DND-41 (cell line): ENCODE measurements around the gene ZKSCAN3.

Experiments used
- ATAC-seq: fragments of 200-7000 bp; cut with Tn5 transposase; 3 replicates; pipeline ENCODE4 v1.9.1; 2021; ENCODE audit warnings: low read depth; ENCODE audit not compliant: insufficient read depth
- DNase-seq: peaks from one replicate; pipeline ENCODE4 v3.0.0-alpha.2; 2020
- H2AFZ ChIP-seq: 2 replicates; pipeline ENCODE4 v1.6.0; 2012; ENCODE audit warnings: low read depth, low read length
- H3K27ac ChIP-seq: 2 replicates; pipeline ENCODE4 v1.5.1; 2012; ENCODE audit warnings: low read length, inconsistent platforms
- H3K27me3 ChIP-seq: fragments of 200-600 bp; sonication (generic); 2 replicates; pipeline ENCODE4 v1.6.0; 2012; ENCODE audit warnings: low read length, mild to moderate bottlenecking, inconsistent platforms; ENCODE audit not compliant: insufficient read depth, poor library complexity
- H3K36me3 ChIP-seq: 2 replicates; pipeline ENCODE4 v1.5.1; 2012; ENCODE audit warnings: low read length, inconsistent platforms; ENCODE audit not compliant: insufficient read depth
- H3K4me1 ChIP-seq: 2 replicates; pipeline ENCODE4 v1.5.1; 2012; ENCODE audit warnings: mild to moderate bottlenecking, low read length; ENCODE audit not compliant: insufficient read depth
- H3K4me2 ChIP-seq: 2 replicates; pipeline ENCODE4 v1.6.0; 2012; ENCODE audit warnings: mild to moderate bottlenecking, moderate library complexity, low read length, inconsistent platforms; ENCODE audit not compliant: insufficient read depth
- H3K4me3 ChIP-seq, 2 experiments: fragments of 200-600 bp in 1 of 2; shearing (Covaris generic) in 1 of 2; 2 replicates each; pipeline ENCODE4 v1.5.1; 2012 to 2016; ENCODE audit warnings: inconsistent platforms in 2 of 2, low read length in 2 of 2, mild to moderate bottlenecking in 2 of 2, low read depth in 1 of 2, moderate library complexity in 1 of 2
- H3K79me2 ChIP-seq: 2 replicates; pipeline ENCODE4 v1.6.0; 2012; ENCODE audit warnings: low read length, inconsistent platforms; ENCODE audit not compliant: insufficient read depth
- H3K9ac ChIP-seq: 2 replicates; pipeline ENCODE4 v1.6.0; 2012; ENCODE audit warnings: low read depth, mild to moderate bottlenecking, inconsistent platforms, low read length, moderate library complexity
- H3K9me3 ChIP-seq: 2 replicates; pipeline ENCODE4 v1.5.1; 2012; ENCODE audit warnings: low read length, moderate library complexity, mild to moderate bottlenecking, inconsistent platforms; ENCODE audit not compliant: insufficient read depth, severe bottlenecking
- H4K20me1 ChIP-seq: 2 replicates; pipeline ENCODE4 v1.6.0; 2012; ENCODE audit warnings: low read length; ENCODE audit not compliant: insufficient read depth
- EZH2 ChIP-seq: IDR thresholded peaks from 3 replicates; pipeline ENCODE4 v1.6.1; 2012; ENCODE audit warnings: borderline replicate concordance, low read depth, mild to moderate bottlenecking, moderate library complexity, low read length, inconsistent platforms; ENCODE audit not compliant: severe bottlenecking
- TF ChIP-seq, protein P1 (sequence below): IDR thresholded peaks from 2 replicates; pipeline ENCODE4 v1.5.1; 2012; ENCODE audit warnings: borderline replicate concordance, low read length, moderate library complexity, mild to moderate bottlenecking; ENCODE audit not compliant: poor library complexity, severe bottlenecking; ENCODE audit errors: extremely low read depth

Gene ZKSCAN3

DNA sequence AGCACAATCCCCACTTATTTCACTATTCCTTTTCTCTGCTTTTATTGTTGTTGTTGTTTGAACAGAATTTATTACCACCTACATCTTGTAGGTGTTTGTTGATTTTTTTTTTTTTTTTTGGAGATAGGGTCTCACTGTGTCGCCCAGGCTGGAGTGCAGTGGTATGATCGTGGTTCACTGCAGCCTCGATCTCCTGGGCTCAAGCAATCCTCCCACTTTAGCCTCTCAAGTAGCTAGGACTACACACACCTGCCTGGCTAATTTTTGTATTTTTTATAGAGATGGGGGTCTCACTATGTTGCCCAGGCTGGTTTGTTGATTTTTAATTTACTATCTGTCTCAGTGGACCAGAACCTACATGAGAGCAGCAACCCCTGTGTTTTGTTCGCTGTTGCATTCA is 46.2 kb downstream of the ZKSCAN3 start:
- TF ChIP-seq, protein P1, sequence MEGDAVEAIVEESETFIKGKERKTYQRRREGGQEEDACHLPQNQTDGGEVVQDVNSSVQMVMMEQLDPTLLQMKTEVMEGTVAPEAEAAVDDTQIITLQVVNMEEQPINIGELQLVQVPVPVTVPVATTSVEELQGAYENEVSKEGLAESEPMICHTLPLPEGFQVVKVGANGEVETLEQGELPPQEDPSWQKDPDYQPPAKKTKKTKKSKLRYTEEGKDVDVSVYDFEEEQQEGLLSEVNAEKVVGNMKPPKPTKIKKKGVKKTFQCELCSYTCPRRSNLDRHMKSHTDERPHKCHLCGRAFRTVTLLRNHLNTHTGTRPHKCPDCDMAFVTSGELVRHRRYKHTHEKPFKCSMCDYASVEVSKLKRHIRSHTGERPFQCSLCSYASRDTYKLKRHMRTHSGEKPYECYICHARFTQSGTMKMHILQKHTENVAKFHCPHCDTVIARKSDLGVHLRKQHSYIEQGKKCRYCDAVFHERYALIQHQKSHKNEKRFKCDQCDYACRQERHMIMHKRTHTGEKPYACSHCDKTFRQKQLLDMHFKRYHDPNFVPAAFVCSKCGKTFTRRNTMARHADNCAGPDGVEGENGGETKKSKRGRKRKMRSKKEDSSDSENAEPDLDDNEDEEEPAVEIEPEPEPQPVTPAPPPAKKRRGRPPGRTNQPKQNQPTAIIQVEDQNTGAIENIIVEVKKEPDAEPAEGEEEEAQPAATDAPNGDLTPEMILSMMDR = no peak
- TF ChIP-seq EZH2 = no peak

DNA sequence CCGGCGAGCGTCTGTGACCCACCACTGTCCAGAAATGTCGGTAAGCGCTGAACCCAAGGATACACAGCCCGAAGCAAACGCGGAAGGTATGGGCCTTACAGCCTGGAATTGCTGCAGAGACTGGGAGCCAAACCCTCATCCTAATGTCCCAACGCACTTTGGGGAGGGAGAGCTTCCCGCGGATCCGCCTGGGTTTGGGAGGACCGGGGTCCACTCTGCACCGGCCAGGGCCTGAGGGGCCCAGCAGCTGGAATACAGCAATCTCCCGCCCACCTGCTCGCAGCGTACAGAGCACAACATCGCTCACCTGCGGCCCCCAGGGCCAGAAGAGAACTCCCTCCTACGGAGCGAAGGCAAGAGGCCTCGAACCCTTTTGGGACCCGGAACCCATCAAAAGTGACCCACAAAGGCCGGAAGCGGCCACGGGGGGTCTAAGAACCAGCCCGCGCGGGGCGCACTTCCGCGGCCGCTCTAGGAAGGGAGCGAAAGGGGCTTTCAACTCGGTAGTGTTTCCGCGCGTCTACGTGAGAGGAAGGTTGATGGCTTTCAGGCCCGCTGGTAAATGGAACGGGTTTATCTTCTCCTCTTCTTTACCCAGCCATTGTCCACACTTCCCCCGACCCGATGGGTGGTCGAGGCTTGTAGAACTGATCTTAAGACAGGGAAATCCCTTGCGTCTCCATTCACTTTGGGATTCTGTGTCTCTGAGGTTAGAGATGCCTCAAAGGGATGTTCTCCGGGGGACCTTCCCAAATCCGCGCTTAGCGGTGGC is 49.8 kb downstream of the ZKSCAN3 start, which contains the start of gene ZSCAN12:
TSS of gene ZSCAN12 (minus strand) at position 398 of the 772 bp plus-strand sequence. CDS start 1,342 bp downstream, outside the sequence.
- no peak for TF ChIP-seq EZH2
- TF ChIP-seq, protein P1 = peak; percentile 80
- H3K79me2 ChIP-seq = peaks cover 51% of the 10 kb centered on the region
- H3K9me3 ChIP-seq = no peaks in the 10 kb centered on the region
- DNase-seq (peak; percentile 90), ATAC-seq (peak; percentile 93)
- H2AFZ ChIP-seq = peak within 1 kb of the TSS; percentile 100
- H3K4me3 ChIP-seq = peak within 1 kb of the TSS; percentile 96 to 98
- no peaks in the 10 kb centered on the region for H3K27me3 ChIP-seq
- H3K36me3 ChIP-seq = peaks cover 41% of the 10 kb centered on the region
- peak within 1 kb of the TSS; percentile 74 for H3K4me2 ChIP-seq
- peak within 1 kb of the TSS; percentile 98 for H3K9ac ChIP-seq
- H3K4me1 ChIP-seq = peaks cover 48% of the 10 kb centered on the region
- H3K27ac ChIP-seq = peak within 1 kb of the TSS; percentile 97
- peaks cover 17% of the 10 kb centered on the region for H4K20me1 ChIP-seq

More for the DNA sequence above, 46.2 kb downstream of the ZKSCAN3 start:
- Histone ChIP-seq H3K4me3 (peak overlapping the region in 1 of 2 experiments; percentile 26; a peak in 1 of 4 replicates), H3K79me2 (peaks cover 82% of the 10 kb centered on the region), H3K4me2 (peak overlapping the region; percentile 74), H3K27me3 (no peaks in the 10 kb centered on the region), H4K20me1 (peaks cover 26% of the 10 kb centered on the region), H2AFZ (no peak overlapping the region), H3K36me3 (peaks cover 76% of the 10 kb centered on the region), H3K9ac (no peak overlapping the region), H3K27ac (no peak overlapping the region), H3K4me1 (peaks cover 53% of the 10 kb centered on the region), H3K9me3 (no peaks in the 10 kb centered on the region)
- no peak for DNase-seq
- no peak for ATAC-seq

DNA sequence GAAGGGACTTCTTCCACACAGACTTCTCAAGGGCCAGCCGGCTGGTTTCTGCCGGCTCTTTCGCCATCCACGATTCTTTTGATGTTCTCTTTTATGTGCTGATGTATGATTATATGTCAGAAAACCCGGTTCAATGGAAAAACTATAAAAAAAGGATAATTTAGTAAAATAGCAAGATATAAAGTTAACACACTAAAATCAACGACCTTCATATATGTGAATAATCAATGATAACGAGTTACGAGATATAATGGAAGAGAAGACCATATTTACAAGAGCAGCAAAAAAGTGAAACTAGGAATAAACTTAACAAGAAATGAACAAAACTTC is 50.3 kb downstream of the ZKSCAN3 start:
- no peak for ATAC-seq
- Histone ChIP-seq H3K27me3 (no peaks in the 10 kb centered on the region), H3K4me2 (peak overlapping the region; percentile 73), H3K4me1 (peaks cover 44% of the 10 kb centered on the region), H4K20me1 (peaks cover 16% of the 10 kb centered on the region), H3K27ac (peak overlapping the region; percentile 97), H3K4me3 (peak overlapping the region; percentile 96 to 98), H3K36me3 (peaks cover 36% of the 10 kb centered on the region), H3K9ac (peak overlapping the region; percentile 98), H2AFZ (peak overlapping the region; percentile 100), H3K79me2 (peaks cover 47% of the 10 kb centered on the region), H3K9me3 (no peaks in the 10 kb centered on the region)
- TF ChIP-seq EZH2 = no peak
- DNase-seq = no peak

DNA sequence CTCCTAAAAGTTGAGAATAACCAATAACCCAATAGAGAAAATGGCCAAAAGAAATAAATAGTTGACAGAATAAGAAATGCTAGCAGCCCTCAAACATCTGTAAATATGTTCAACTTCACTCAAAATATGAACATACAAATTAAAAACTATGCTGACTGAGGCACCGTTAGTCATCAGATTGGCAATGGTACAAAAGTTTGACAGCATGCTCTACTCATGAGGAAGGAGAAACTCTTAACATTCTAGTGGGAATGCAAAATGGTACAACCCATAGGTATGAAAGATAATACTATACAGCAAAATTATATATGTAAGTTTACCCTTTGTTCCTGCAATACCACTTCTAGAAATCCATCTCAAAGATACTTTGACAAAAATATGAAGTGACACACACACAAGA is 51.4 kb downstream of the ZKSCAN3 start:
- ATAC-seq = no peak
- H3K4me1 ChIP-seq = peaks cover 33% of the 10 kb centered on the region
- H3K4me3 ChIP-seq = no peak overlapping the region
- peaks cover 36% of the 10 kb centered on the region for H3K79me2 ChIP-seq
- no peak overlapping the region for H2AFZ ChIP-seq
- no peak overlapping the region for H3K9ac ChIP-seq
- TF ChIP-seq, protein P1 = no peak
- TF ChIP-seq EZH2 = no peak
- no peak for DNase-seq
- no peaks in the 10 kb centered on the region for H3K9me3 ChIP-seq
- peaks cover 5% of the 10 kb centered on the region for H4K20me1 ChIP-seq
- peaks cover 26% of the 10 kb centered on the region for H3K36me3 ChIP-seq
- no peak overlapping the region for H3K27ac ChIP-seq
- H3K4me2 ChIP-seq = no peak overlapping the region
- no peaks in the 10 kb centered on the region for H3K27me3 ChIP-seq
